ENCODE measurements around the gene C17orf67.

DNA sequence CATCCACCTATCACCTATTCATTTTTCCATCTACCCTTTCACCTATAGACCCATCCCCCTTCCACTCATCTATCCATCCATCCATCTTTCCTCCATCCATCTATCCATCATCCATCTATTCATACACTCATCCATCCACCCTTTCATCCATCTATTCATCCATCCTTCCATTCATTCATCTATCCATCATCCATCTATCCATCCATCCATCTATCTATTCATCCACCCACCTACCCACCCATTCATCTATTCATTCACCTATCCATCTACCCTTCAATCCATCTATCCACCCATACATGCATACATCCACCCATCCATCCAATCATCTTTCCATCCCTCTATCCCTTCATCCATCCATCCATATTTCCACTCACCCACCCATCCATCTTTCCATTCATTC is 63.3 kb downstream of the C17orf67 start:
- TF ChIP-seq, protein P1, sequence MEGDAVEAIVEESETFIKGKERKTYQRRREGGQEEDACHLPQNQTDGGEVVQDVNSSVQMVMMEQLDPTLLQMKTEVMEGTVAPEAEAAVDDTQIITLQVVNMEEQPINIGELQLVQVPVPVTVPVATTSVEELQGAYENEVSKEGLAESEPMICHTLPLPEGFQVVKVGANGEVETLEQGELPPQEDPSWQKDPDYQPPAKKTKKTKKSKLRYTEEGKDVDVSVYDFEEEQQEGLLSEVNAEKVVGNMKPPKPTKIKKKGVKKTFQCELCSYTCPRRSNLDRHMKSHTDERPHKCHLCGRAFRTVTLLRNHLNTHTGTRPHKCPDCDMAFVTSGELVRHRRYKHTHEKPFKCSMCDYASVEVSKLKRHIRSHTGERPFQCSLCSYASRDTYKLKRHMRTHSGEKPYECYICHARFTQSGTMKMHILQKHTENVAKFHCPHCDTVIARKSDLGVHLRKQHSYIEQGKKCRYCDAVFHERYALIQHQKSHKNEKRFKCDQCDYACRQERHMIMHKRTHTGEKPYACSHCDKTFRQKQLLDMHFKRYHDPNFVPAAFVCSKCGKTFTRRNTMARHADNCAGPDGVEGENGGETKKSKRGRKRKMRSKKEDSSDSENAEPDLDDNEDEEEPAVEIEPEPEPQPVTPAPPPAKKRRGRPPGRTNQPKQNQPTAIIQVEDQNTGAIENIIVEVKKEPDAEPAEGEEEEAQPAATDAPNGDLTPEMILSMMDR (IDR thresholded peaks at IDR 0.05; ENCODE audit: control extremely low read depth in 1 of 3, insufficient read depth in 1 of 3, low read depth in 1 of 3, low read length in 3 of 3): no peak
- no peak for TF ChIP-seq EP300 (IDR thresholded peaks at IDR 0.05; ENCODE audit: borderline replicate concordance in 1 of 2, low read depth in 2 of 2, low read length in 2 of 2)
- no peak for TF ChIP-seq POLR2A (IDR thresholded peaks at IDR 0.05; ENCODE audit: control extremely low read depth in 1 of 2, low read depth in 2 of 2, low read length in 2 of 2)
- no peak for TF ChIP-seq ZNF274 (IDR thresholded peaks at IDR 0.05; ENCODE audit: borderline replicate concordance, extremely low read depth, low read length)

Measured in H1 (cell line).